Stomach smooth muscle (tissue), 2 donors: Measurements from ENCODE around the gene ELK4.

ENCODE experiments used
- H3K27ac ChIP-seq: one replicate; pipeline ENCODE4 v1.7.0; 2013; ENCODE audit warnings: mild to moderate bottlenecking, low read length, inconsistent platforms
- H3K27me3 ChIP-seq, 2 donors: one replicate each; pipeline ENCODE4 v1.7.0; 2013; ENCODE audit warnings: low read length in 2 of 2; ENCODE audit not compliant: insufficient read depth in 2 of 2, control insufficient read depth in 1 of 2
- H3K36me3 ChIP-seq, 2 donors: one replicate each; pipeline ENCODE4 v1.7.0; 2013; ENCODE audit warnings: low read length in 2 of 2; ENCODE audit not compliant: control insufficient read depth in 2 of 2, insufficient read depth in 2 of 2
- H3K4me1 ChIP-seq: one replicate; pipeline ENCODE4 v1.7.0; 2013; ENCODE audit warnings: low read length; ENCODE audit not compliant: control insufficient read depth, insufficient read depth
- H3K4me3 ChIP-seq, 2 donors: one replicate each; pipeline ENCODE4 v1.7.0; 2013; ENCODE audit warnings: low read length in 2 of 2
- H3K9ac ChIP-seq, 2 donors: one replicate each; pipeline ENCODE4 v1.7.0; 2013; ENCODE audit warnings: low read length in 2 of 2, mild to moderate bottlenecking in 1 of 2
- H3K9me3 ChIP-seq, 2 donors: one replicate each; pipeline ENCODE4 v1.7.0; 2013; ENCODE audit warnings: low read length in 2 of 2; ENCODE audit not compliant: control insufficient read depth in 2 of 2
- donor health status: healthy.
- donor health status: Pancreatic carcinoma.

ELK4 gene

DNA sequence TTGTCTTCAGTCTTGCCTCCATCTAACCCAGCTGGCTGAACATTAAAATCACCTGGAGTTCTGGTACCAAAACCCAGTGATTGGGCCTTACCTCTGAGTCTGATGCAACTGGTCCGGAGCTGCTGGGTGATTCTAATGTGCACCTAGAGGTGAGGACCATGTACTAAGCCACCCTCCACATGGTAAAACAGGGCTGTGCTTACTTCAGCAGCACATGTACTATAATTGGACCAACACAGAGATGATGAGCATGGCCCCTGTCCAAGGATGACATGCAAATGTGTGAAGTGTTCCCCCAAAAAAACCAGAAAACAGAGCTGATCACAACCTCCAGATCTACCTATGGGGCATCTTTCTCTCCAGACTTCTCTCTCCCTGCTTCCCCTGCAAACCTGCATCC is 37.0 kb downstream of the ELK4 start:
- Histone ChIP-seq H3K27ac (no peak overlapping the region), H3K36me3 (no peaks in the 10 kb centered on the region)

DNA sequence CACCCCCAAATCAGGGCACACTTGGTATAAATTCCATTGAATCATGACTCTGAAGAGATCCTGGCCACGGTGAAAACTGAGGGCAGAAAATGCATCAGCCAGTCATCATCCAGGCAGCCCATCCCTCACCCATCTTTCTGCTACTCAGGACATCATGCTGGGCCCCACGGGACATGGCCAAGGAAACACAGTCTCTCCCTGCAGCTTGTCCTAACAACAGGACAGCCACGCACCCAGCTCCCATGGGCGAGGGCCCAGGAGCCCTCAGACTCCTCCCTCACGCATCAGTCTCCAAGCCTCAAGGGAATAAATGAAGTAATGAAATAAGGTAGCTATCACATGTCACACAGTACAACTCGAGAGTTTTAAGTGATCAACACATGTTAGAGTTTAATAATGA is 37.8 kb downstream of the ELK4 start:
- Histone ChIP-seq H3K36me3 (no peaks in the 10 kb centered on the region), H3K4me3 (no peak overlapping the region), H3K4me1 (peaks cover 28% of the 10 kb centered on the region), H3K27ac (no peak overlapping the region), H3K27me3 (no peaks in the 10 kb centered on the region), H3K9me3 (no peaks in the 10 kb centered on the region), H3K9ac (no peak overlapping the region)

More for the DNA sequence above, 37.0 kb downstream of the ELK4 start:
- peaks cover 36% of the 10 kb centered on the region for H3K4me1 ChIP-seq
- no peaks in the 10 kb centered on the region for H3K9me3 ChIP-seq
- H3K4me3 ChIP-seq = no peak overlapping the region
- H3K27me3 ChIP-seq = no peaks in the 10 kb centered on the region
- H3K9ac ChIP-seq = no peak overlapping the region

GRCh38 chr1:205593532-205593931 is 38.3 kb downstream of the ELK4 start:
- peaks cover 23% of the 10 kb centered on the region for H3K4me1 ChIP-seq
- no peaks in the 10 kb centered on the region for H3K27me3 ChIP-seq
- no peak overlapping the region for H3K27ac ChIP-seq
- no peaks in the 10 kb centered on the region for H3K9me3 ChIP-seq
- H3K4me3 ChIP-seq = no peak overlapping the region
- no peak overlapping the region for H3K9ac ChIP-seq
- H3K36me3 ChIP-seq = no peaks in the 10 kb centered on the region

GRCh38 chr1:205592443-205593003 is 39.3 kb downstream of the ELK4 start:
- H3K9me3 ChIP-seq = no peaks in the 10 kb centered on the region
- H3K9ac ChIP-seq = no peak overlapping the region
- H3K27ac ChIP-seq = no peak overlapping the region
- peak overlapping the region in 1 of 2 donors; percentile 84 for H3K4me3 ChIP-seq
- H3K4me1 ChIP-seq = peaks cover 13% of the 10 kb centered on the region
- H3K36me3 ChIP-seq = no peaks in the 10 kb centered on the region
- no peaks in the 10 kb centered on the region for H3K27me3 ChIP-seq

- Histone ChIP-seq H3K27me3 (no peaks in the 10 kb centered on the region), H3K4me1 (peaks cover 11% of the 10 kb centered on the region), H3K9ac (peak overlapping the region; percentile 39 to 79), H3K36me3 (no peaks in the 10 kb centered on the region), H3K4me3 (peak overlapping the region; percentile 76 to 84), H3K9me3 (no peaks in the 10 kb centered on the region), H3K27ac (no peak overlapping the region)
Measured at GRCh38 chr1:205591522-205592351, 40.1 kb downstream of the ELK4 start.

DNA sequence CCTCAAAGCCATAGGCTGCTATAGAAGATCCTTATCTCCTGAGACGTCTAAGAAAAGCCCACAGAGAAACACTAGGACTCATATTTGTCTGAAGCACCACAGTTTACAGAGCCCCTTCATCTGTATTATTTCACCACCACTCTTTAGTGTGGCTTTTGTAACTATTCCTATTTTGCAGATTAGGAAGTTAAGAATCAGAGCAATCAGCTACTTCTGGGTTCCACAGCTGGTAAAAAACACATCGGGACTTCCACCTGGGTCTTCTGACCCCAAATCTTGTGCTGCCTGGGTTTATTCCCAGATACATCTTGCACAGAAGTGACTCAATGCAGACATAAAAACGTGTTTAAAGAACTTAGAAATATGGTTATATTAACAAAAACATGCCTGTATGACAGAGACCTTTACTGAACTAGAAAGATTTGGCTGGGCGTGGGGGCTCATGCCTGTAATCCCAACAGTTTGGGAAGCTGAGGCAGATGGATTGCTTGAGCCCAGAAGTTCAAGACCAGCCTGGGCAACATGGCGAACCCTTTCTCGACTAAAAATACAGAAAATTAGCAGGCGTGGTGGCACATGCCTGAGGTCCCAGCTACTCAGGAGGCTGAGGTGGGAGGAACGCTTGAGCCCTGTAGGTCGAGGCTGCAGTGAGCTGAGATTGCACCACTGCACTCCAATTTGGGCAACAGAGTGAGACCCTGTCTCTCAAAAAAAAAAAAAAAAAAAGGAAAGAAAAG is 40.9 kb downstream of the ELK4 start:
- Histone ChIP-seq H3K9me3 (no peaks in the 10 kb centered on the region), H3K4me3 (no peak overlapping the region), H3K4me1 (peaks cover 11% of the 10 kb centered on the region), H3K36me3 (no peaks in the 10 kb centered on the region), H3K9ac (no peak overlapping the region), H3K27me3 (peaks cover 0 to 4% of the 10 kb centered on the region in 2 donors), H3K27ac (no peak overlapping the region)

DNA sequence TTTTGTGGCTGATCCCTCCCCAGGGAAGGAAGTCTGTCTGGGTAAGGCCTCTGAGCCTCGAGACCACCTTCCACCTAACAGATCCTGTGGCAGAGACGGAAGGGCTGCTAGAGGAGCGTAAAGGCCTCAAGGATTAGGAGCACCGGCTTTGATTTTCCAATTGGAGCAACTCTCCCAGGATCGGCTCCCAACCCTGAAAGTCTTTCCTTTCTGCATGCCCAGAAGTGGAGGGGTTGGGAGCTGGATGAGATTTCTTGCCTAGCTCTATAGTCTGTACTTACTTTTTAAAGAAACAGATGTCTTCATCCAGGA is 41.4 kb downstream of the ELK4 start:
- Histone ChIP-seq H3K4me3 (no peak overlapping the region), H3K27ac (no peak overlapping the region), H3K36me3 (no peaks in the 10 kb centered on the region), H3K9me3 (no peaks in the 10 kb centered on the region), H3K4me1 (peaks cover 11% of the 10 kb centered on the region), H3K9ac (no peak overlapping the region), H3K27me3 (peaks cover 0 to 7% of the 10 kb centered on the region in 2 donors)

DNA sequence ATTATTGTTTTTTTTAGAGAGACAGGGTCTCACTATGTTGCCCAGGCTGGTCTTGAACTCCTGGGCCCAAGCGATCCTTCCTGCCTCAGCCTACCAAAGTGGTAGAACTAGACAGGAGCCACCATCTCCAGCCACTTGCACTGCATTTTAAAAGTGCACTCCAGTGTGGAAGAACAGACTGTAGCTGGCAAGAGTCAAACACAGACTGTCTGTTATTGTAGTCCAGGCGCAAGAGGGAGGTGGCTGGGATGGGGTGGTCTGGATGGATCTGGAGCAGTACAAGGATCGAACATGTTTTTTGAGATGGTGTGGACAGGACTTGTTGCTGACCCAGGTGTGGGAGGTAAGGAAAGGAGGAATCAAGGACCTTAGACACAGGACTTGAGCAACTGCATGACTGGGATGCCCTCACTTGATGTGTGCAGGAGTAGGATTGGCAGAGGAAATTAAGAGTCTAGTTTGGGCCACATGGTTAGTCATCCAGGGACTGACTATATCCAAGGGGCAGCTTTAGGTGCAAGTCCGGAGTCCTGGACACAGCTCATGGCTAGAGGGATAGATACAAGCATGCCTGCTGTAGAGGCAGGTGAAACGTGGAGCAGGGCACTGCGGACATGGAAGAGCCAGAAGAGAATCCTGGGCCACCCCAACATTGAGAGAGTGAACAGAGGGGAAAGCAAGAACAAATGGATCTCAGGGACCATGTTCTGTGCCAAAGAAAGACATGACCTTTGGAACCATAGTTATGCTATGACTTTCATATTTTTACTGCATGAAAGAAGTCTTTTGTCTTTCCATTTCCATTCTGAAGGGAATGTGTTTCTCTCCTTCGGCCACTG is 42.0 kb downstream of the ELK4 start:
- Histone ChIP-seq H3K4me1 (peaks cover 11% of the 10 kb centered on the region), H3K9ac (no peak overlapping the region), H3K27ac (no peak overlapping the region), H3K4me3 (no peak overlapping the region), H3K36me3 (no peaks in the 10 kb centered on the region), H3K27me3 (peaks cover 0 to 7% of the 10 kb centered on the region in 2 donors), H3K9me3 (no peaks in the 10 kb centered on the region)

GRCh38 chr1:205589046-205589445 is 42.8 kb downstream of the ELK4 start:
- no peaks in the 10 kb centered on the region for H3K36me3 ChIP-seq
- peaks cover 0 to 7% of the 10 kb centered on the region in 2 donors for H3K27me3 ChIP-seq
- H3K27ac ChIP-seq = no peak overlapping the region
- H3K9me3 ChIP-seq = no peaks in the 10 kb centered on the region
- no peak overlapping the region for H3K9ac ChIP-seq
- no peak overlapping the region for H3K4me3 ChIP-seq
- peaks cover 11% of the 10 kb centered on the region for H3K4me1 ChIP-seq

- no peak overlapping the region for H3K27ac ChIP-seq
- H3K4me1 ChIP-seq = peaks cover 9% of the 10 kb centered on the region
- H3K9me3 ChIP-seq = no peaks in the 10 kb centered on the region
- no peak overlapping the region for H3K4me3 ChIP-seq
- H3K9ac ChIP-seq = no peak overlapping the region
- peaks cover 2 to 7% of the 10 kb centered on the region in 2 donors for H3K27me3 ChIP-seq
- no peaks in the 10 kb centered on the region for H3K36me3 ChIP-seq
Measured at GRCh38 chr1:205588636-205589035, 43.2 kb downstream of the ELK4 start.
